Caco-2 (cell line): ENCODE data around the gene MALAT1. TPM values are rescaled to one million over a fixed set of nuclear protein-coding genes. Genes with fewer than 3 reads are reported as not detected.
A peak's percentile ranks its signal among the peaks of the same experiment; 100 is the strongest.

ENCODE experiments used
- BruUV-seq: library from RNA; stranded (reverse); fragments of 400-500 nt; replicated peaks from 2 replicates; lab custom pipeline; 2021; lab: Mats Ljungman, UMichigan
- CTCF ChIA-PET: fragments of 300-600 bp; sonication (Branson Sonifier 250); formaldehyde crosslinking; loops from one replicate; lab custom pipeline; 2022; ENCODE audit warnings: antibody characterized with exemption; lab: Charles Lee
- POLR2A ChIA-PET: fragments of 300-600 bp; sonication (Branson Sonifier 250); formaldehyde crosslinking; loops from one replicate; lab custom pipeline; 2022; ENCODE audit warnings: antibody characterized with exemption; lab: Charles Lee
- DNase-seq, 2 experiments: peaks; one replicate each; pipeline versions ENCODE4 v3.0.0 to v3.0.0-alpha.2; 2020 to 2022
- H3K27me3 ChIP-seq: replicated peaks from 2 replicates; pipeline ENCODE4 v1.6.0; 2011; ENCODE audit warnings: low read length; ENCODE audit not compliant: control insufficient read depth, insufficient read depth
- H3K36me3 ChIP-seq: 2 replicates; pipeline ENCODE4 v1.5.1; 2011; ENCODE audit warnings: low read length; ENCODE audit not compliant: control insufficient read depth, insufficient read depth
- H3K4me1 ChIP-seq: fragments of 250-450 bp; sonication (Bioruptor Pico); 2 replicates; pipeline ENCODE4 v1.5.1; 2020; ENCODE audit warnings: mild to moderate bottlenecking
- H3K4me3 ChIP-seq: 2 replicates; pipeline ENCODE4 v1.5.1; 2011; ENCODE audit warnings: low read depth, mild to moderate bottlenecking, control low read depth, low read length
- H3K9me3 ChIP-seq: fragments of 250-450 bp; sonication (Bioruptor Pico); 2 replicates; pipeline ENCODE4 v1.5.1; 2020; ENCODE audit warnings: mild to moderate bottlenecking, moderate library complexity
- H3K27ac Mint-ChIP-seq: one replicate; pipeline ENCODE4 v1.8.0; 2022; ENCODE audit warnings: mixed read lengths; ENCODE audit not compliant: unreplicated experiment
- H3K27me3 Mint-ChIP-seq: one replicate; pipeline ENCODE4 v1.8.0; 2022; ENCODE audit warnings: mixed read lengths; ENCODE audit not compliant: insufficient read depth, unreplicated experiment
- H3K36me3 Mint-ChIP-seq: one replicate; pipeline ENCODE4 v1.8.0; 2022; ENCODE audit warnings: mild to moderate bottlenecking, mixed read lengths; ENCODE audit not compliant: insufficient read depth, unreplicated experiment
- H3K4me1 Mint-ChIP-seq: one replicate; pipeline ENCODE4 v1.8.0; 2022; ENCODE audit warnings: low read depth, mixed read lengths; ENCODE audit not compliant: unreplicated experiment
- H3K4me3 Mint-ChIP-seq: one replicate; pipeline ENCODE4 v1.8.0; 2022; ENCODE audit warnings: mild to moderate bottlenecking, moderate library complexity, mixed read lengths; ENCODE audit not compliant: unreplicated experiment
- H3K9me3 Mint-ChIP-seq: one replicate; pipeline ENCODE4 v1.8.0; 2022; ENCODE audit warnings: mixed read lengths; ENCODE audit not compliant: unreplicated experiment
- CTCF ChIP-seq, 2 experiments: fragments of 200-600 bp in 1 of 2; IDR thresholded peaks; 1 replicate in 1 of 2; 2 replicates in 1 of 2; pipeline versions ENCODE4 v1.5.1 to v1.8.0; 2011 to 2022; ENCODE audit warnings: antibody characterized with exemption in 1 of 2, control low read depth in 1 of 2, inconsistent platforms in 1 of 2, low read depth in 1 of 2, low read length in 1 of 2, mild to moderate bottlenecking in 1 of 2, moderate library complexity in 1 of 2; ENCODE audit not compliant: insufficient read depth in 1 of 2, severe bottlenecking in 1 of 2, unreplicated experiment in 1 of 2
- intact Hi-C: fragments of 100-400 bp; cut with micrococcal nuclease; formaldehyde crosslinking; loops from one replicate; pipeline ENCODE4 v1.10.0; 2022; ENCODE audit not compliant: unreplicated experiment
- total RNA-seq: library from RNA; stranded (reverse); gene quantifications from 2 replicates; pipeline ENCODE4 v1.2.3, GENCODE V29; 2022

Gene MALAT1
- total RNA-seq, 1 experiment from 2014 or later, result 4,914 TPM

GRCh38 chr11:65536412-65537295, 37.8 kb downstream of the MALAT1 start:
- no TSS peak for BruUV-seq
- intact Hi-C loops, result no loop called here
- ChIA-PET POLR2A (interaction anchor here (0.5 to 0.6 kb wide), 2 partner anchors 152 to 1487 kb away, joined by 3 to 4 read pairs; no protein-coding TSS in a partner anchor), CTCF (interaction anchor here (1.4 kb wide), 1 partner anchor 33 kb away, joined by 3 read pairs; the partner anchor contains the start of gene ZNRD2)
- Histone ChIP-seq H3K9me3 (no peaks in the 10 kb centered on the region), H3K4me3 (no peak overlapping the region), H3K36me3 (peaks cover 9% of the 10 kb centered on the region), H3K4me1 (peaks cover 8% of the 10 kb centered on the region), H3K27me3 (no peaks in the 10 kb centered on the region)
- Mint-ChIP-seq H3K4me1 (peaks cover 5% of the 10 kb centered on the region), H3K9me3 (no peaks in the 10 kb centered on the region), H3K27me3 (no peaks in the 10 kb centered on the region), H3K4me3 (no peak overlapping the region), H3K27ac (peak overlapping the region; percentile 84), H3K36me3 (peaks cover 80% of the 10 kb centered on the region)
- no peak for DNase-seq
- TF ChIP-seq CTCF (IDR thresholded peaks at IDR 0.05; ENCODE audit: insufficient read depth in 1 of 2, low read depth in 1 of 2, low read length in 1 of 2, severe bottlenecking in 1 of 2, unreplicated experiment in 1 of 2), result no peak

GRCh38 chr11:65537296-65537597, 38.4 kb downstream of the MALAT1 start:
- TF ChIP-seq CTCF (IDR thresholded peaks at IDR 0.05; ENCODE audit: insufficient read depth in 1 of 2, low read depth in 1 of 2, low read length in 1 of 2, severe bottlenecking in 1 of 2, unreplicated experiment in 1 of 2), result no peak
- ChIA-PET POLR2A (interaction anchor here (0.5 kb wide), 1 partner anchor 1487 kb away, joined by 3 read pairs; no protein-coding TSS in a partner anchor), CTCF (interaction anchor here (1.4 kb wide), 1 partner anchor 33 kb away, joined by 3 read pairs; the partner anchor contains the start of gene ZNRD2)
- Histone ChIP-seq H3K4me1 (peaks cover 13% of the 10 kb centered on the region), H3K4me3 (no peak overlapping the region), H3K9me3 (no peaks in the 10 kb centered on the region), H3K27me3 (no peaks in the 10 kb centered on the region), H3K36me3 (peaks cover 8% of the 10 kb centered on the region)
- no peaks in the 10 kb centered on the region for H3K27me3 Mint-ChIP-seq
- H3K9me3 Mint-ChIP-seq, result no peaks in the 10 kb centered on the region
- DNase-seq, result no peak
- peak overlapping the region; percentile 84 for H3K27ac Mint-ChIP-seq
- H3K4me1 Mint-ChIP-seq, result peaks cover 11% of the 10 kb centered on the region
- H3K4me3 Mint-ChIP-seq, result no peak overlapping the region
- intact Hi-C loops, result no loop called here
- peaks cover 80% of the 10 kb centered on the region for H3K36me3 Mint-ChIP-seq
- BruUV-seq, result no TSS peak

- Mint-ChIP-seq H3K27ac (peak overlapping the region; percentile 84), H3K36me3 (peaks cover 79% of the 10 kb centered on the region), H3K4me3 (peak overlapping the region; percentile 14), H3K9me3 (no peaks in the 10 kb centered on the region), H3K4me1 (peaks cover 15% of the 10 kb centered on the region), H3K27me3 (no peaks in the 10 kb centered on the region)
- no TSS peak for BruUV-seq
- Histone ChIP-seq H3K4me1 (peaks cover 13% of the 10 kb centered on the region), H3K4me3 (no peak overlapping the region), H3K36me3 (peaks cover 5% of the 10 kb centered on the region; the same call in 1 of the 2 replicates), H3K9me3 (no peaks in the 10 kb centered on the region), H3K27me3 (no peaks in the 10 kb centered on the region)
- TF ChIP-seq CTCF (IDR thresholded peaks at IDR 0.05; ENCODE audit: insufficient read depth in 1 of 2, low read depth in 1 of 2, low read length in 1 of 2, severe bottlenecking in 1 of 2, unreplicated experiment in 1 of 2), result no peak
- ChIA-PET CTCF (no interaction called here), POLR2A (no interaction called here)
- no peak for DNase-seq
- intact Hi-C loops, result no loop called here
Observed at GRCh38 chr11:65537620-65538231, 38.9 kb downstream of the MALAT1 start.
